GM18520 (cell line): Measurements from ENCODE around the gene MBD5.

Experiments used
- ATAC-seq: cut with Tn5 transposase; IDR thresholded peaks from one replicate; pipeline ENCODE4 v1.9.1; 2021; ENCODE audit not compliant: unreplicated experiment

MBD5 gene

GRCh38 chr2:148108385-148108784 is 87.5 kb downstream of the MBD5 start:
- no peak for ATAC-seq

GRCh38 chr2:148110184-148110583 is 89.3 kb downstream of the MBD5 start:
- ATAC-seq = no peak

GRCh38 chr2:148122788-148123187 is 101.9 kb downstream of the MBD5 start:
- no peak for ATAC-seq

GRCh38 chr2:148124271-148124670 is 103.4 kb downstream of the MBD5 start:
- no peak for ATAC-seq

- ATAC-seq = no peak
These were observed 109.7 kb downstream of the MBD5 start for GRCh38 chr2:148130581-148130980.

- ATAC-seq = no peak
These were observed 111.5 kb downstream of the MBD5 start for GRCh38 chr2:148132412-148132811.

- ATAC-seq = no peak
These were observed 114.8 kb downstream of the MBD5 start for GRCh38 chr2:148135705-148136104.

- ATAC-seq = no peak
These were observed 115.5 kb downstream of the MBD5 start for GRCh38 chr2:148136441-148136840.

- no peak for ATAC-seq
These were observed 141.1 kb downstream of the MBD5 start for GRCh38 chr2:148161909-148162435.

- no peak for ATAC-seq
These were observed 142.0 kb downstream of the MBD5 start for GRCh38 chr2:148162871-148163270.

- ATAC-seq = no peak
These were observed 145.1 kb downstream of the MBD5 start for GRCh38 chr2:148165975-148166374.

- ATAC-seq = no peak
These were observed 146.4 kb downstream of the MBD5 start for GRCh38 chr2:148167241-148167766.

GRCh38 chr2:148167855-148168254 is 147.0 kb downstream of the MBD5 start:
- no peak for ATAC-seq

GRCh38 chr2:148172131-148172753 is 151.4 kb downstream of the MBD5 start:
- ATAC-seq = no peak

- ATAC-seq = no peak
These were observed 152.3 kb downstream of the MBD5 start for GRCh38 chr2:148173168-148173567.

GRCh38 chr2:148177559-148177958 is 156.7 kb downstream of the MBD5 start:
- ATAC-seq = no peak

- no peak for ATAC-seq
These were observed 158.8 kb downstream of the MBD5 start for GRCh38 chr2:148179724-148180123.

- ATAC-seq = no peak
These were observed 164.1 kb downstream of the MBD5 start for GRCh38 chr2:148184976-148185375.

GRCh38 chr2:148194882-148195281 is 174.0 kb downstream of the MBD5 start:
- ATAC-seq = no peak

GRCh38 chr2:148201075-148202004 is 180.4 kb downstream of the MBD5 start:
- no peak for ATAC-seq

- no peak for ATAC-seq
These were observed 181.3 kb downstream of the MBD5 start for GRCh38 chr2:148202237-148202636.

- no peak for ATAC-seq
These were observed 186.2 kb downstream of the MBD5 start for GRCh38 chr2:148207111-148207510.
